ENCODE measurements around the gene APOM.

The APOM gene

DNA sequence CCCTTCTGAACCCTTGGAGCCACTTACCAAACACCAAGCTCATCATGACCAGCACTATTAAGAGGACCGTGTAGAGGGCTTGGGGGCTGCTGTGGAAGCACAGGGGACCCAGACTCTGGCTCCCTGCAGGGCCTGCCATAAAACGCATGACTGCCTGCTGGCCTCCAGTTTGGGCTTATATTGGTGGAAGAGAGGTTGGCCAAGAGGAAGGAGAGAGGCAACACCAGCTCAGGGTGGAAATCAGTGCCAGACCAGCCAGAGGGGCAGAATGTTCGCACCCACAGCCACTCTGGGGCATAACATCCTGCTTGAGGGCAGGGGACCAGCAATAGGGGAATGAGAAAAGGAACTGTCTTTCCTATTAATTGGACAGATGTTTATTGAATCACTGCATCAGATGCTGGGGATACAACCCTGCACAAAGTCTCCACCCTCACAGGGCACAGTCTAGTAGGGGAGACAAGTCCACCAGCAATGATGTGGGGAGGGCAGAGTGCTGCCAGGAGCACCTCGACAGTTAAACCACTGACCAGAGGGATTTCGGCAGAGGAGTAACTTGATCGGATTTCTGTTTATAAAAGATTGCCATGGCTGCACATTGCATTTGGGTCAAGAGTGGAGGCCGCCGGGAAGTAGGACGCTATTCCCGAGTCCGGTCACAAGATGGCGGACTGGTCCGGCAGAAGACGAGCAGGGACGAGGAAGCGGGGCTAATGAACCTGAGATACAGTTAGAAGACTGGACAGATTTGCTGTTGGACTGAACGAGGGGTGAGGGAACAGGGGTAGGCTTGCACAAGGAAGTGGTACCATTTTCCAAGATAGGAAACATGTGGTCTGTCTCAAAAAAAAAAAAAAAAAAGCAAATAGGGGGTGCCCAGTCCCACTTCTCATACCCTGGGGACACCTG is 24.8 kb downstream of the APOM start, which contains the start of gene LY6G5C:
LY6G5C (minus strand) TSS at position 842 of the 909 bp plus-strand sequence; CDS start at position 148, 694 bp downstream.
- no peaks in the 10 kb centered on the region for H3K36me3 ChIP-seq (ENCODE audit: insufficient read depth, low read length)
- peak within 1 kb of the TSS; percentile 49 for H3K4me3 ChIP-seq (ENCODE audit: low read depth, low read length, poor library complexity, severe bottlenecking)
- no peak within 1 kb of the TSS for H2AFZ ChIP-seq (ENCODE audit: low read length)
- peak within 1 kb of the TSS; percentile 30; the same call in 1 of the 2 replicates for H3K9ac ChIP-seq (ENCODE audit: low read length)
- H3F3A ChIP-seq (ENCODE audit: insufficient read depth, low read length) = no peaks in the 10 kb centered on the region
- no peaks in the 10 kb centered on the region for H4K20me1 ChIP-seq (ENCODE audit: insufficient read depth, low read length)
- no peaks in the 10 kb centered on the region for H3K27me3 ChIP-seq (ENCODE audit: insufficient read depth, low read length)
- H3K27ac ChIP-seq (ENCODE audit: low read depth, low read length, poor library complexity, severe bottlenecking) = no peak within 1 kb of the TSS
- H3K9me2 ChIP-seq (ENCODE audit: low read depth, low read length) = no peaks in the 10 kb centered on the region
- H3K79me2 ChIP-seq (ENCODE audit: insufficient read depth, low read length) = no peaks in the 10 kb centered on the region
- TF ChIP-seq EZH2 (IDR thresholded peaks at IDR 0.05; ENCODE audit: borderline replicate concordance, low read length) = no peak
- TF ChIP-seq, protein P1, sequence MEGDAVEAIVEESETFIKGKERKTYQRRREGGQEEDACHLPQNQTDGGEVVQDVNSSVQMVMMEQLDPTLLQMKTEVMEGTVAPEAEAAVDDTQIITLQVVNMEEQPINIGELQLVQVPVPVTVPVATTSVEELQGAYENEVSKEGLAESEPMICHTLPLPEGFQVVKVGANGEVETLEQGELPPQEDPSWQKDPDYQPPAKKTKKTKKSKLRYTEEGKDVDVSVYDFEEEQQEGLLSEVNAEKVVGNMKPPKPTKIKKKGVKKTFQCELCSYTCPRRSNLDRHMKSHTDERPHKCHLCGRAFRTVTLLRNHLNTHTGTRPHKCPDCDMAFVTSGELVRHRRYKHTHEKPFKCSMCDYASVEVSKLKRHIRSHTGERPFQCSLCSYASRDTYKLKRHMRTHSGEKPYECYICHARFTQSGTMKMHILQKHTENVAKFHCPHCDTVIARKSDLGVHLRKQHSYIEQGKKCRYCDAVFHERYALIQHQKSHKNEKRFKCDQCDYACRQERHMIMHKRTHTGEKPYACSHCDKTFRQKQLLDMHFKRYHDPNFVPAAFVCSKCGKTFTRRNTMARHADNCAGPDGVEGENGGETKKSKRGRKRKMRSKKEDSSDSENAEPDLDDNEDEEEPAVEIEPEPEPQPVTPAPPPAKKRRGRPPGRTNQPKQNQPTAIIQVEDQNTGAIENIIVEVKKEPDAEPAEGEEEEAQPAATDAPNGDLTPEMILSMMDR (IDR thresholded peaks at IDR 0.05; ENCODE audit: low read length) = peak; percentile 52
- H3K4me1 ChIP-seq (ENCODE audit: insufficient read depth, low read length, severe bottlenecking) = peaks cover 16% of the 10 kb centered on the region
- H3K4me2 ChIP-seq (ENCODE audit: low read length) = peak within 1 kb of the TSS; percentile 69
- H3K9me3 ChIP-seq (ENCODE audit: low read length) = no peaks in the 10 kb centered on the region

- Histone ChIP-seq H3K27ac (ENCODE audit: low read depth, low read length, poor library complexity, severe bottlenecking) (no peak overlapping the region), H2AFZ (ENCODE audit: low read length) (no peak overlapping the region), H3K27me3 (ENCODE audit: insufficient read depth, low read length) (no peaks in the 10 kb centered on the region), H3K4me1 (ENCODE audit: insufficient read depth, low read length, severe bottlenecking) (peaks cover 16% of the 10 kb centered on the region), H3K9me3 (ENCODE audit: low read length) (no peaks in the 10 kb centered on the region), H3K4me3 (ENCODE audit: low read depth, low read length, poor library complexity, severe bottlenecking) (peak overlapping the region; percentile 49), H3K79me2 (ENCODE audit: insufficient read depth, low read length) (no peaks in the 10 kb centered on the region), H3K4me2 (ENCODE audit: low read length) (peak overlapping the region; percentile 69), H3K9me2 (ENCODE audit: low read depth, low read length) (no peaks in the 10 kb centered on the region), H3K36me3 (ENCODE audit: insufficient read depth, low read length) (peaks cover 6% of the 10 kb centered on the region; the same call in 1 of the 2 replicates), H3K9ac (ENCODE audit: low read length) (peak overlapping the region; percentile 30; the same call in 1 of the 2 replicates), H3F3A (ENCODE audit: insufficient read depth, low read length) (no peaks in the 10 kb centered on the region), H4K20me1 (ENCODE audit: insufficient read depth, low read length) (no peaks in the 10 kb centered on the region)
- TF ChIP-seq, protein P1 (IDR thresholded peaks at IDR 0.05; ENCODE audit: low read length) = no peak
- TF ChIP-seq EZH2 (IDR thresholded peaks at IDR 0.05; ENCODE audit: borderline replicate concordance, low read length) = no peak
These were observed 25.5 kb downstream of the APOM start for GRCh38 chr6:31681135-31681671.

- H3K4me1 ChIP-seq (ENCODE audit: insufficient read depth, low read length, severe bottlenecking) = peaks cover 12% of the 10 kb centered on the region
- H3K36me3 ChIP-seq (ENCODE audit: insufficient read depth, low read length) = peaks cover 30% of the 10 kb centered on the region
- H3K9me3 ChIP-seq (ENCODE audit: low read length) = no peaks in the 10 kb centered on the region
- TF ChIP-seq, protein P1 (IDR thresholded peaks at IDR 0.05; ENCODE audit: low read length) = no peak
- no peak for TF ChIP-seq EZH2 (IDR thresholded peaks at IDR 0.05; ENCODE audit: borderline replicate concordance, low read length)
- H3K9me2 ChIP-seq (ENCODE audit: low read depth, low read length) = no peaks in the 10 kb centered on the region
- H3K27me3 ChIP-seq (ENCODE audit: insufficient read depth, low read length) = no peaks in the 10 kb centered on the region
- no peak overlapping the region for H3K9ac ChIP-seq (ENCODE audit: low read length)
- H3K4me2 ChIP-seq (ENCODE audit: low read length) = no peak overlapping the region
- no peak overlapping the region for H2AFZ ChIP-seq (ENCODE audit: low read length)
- no peak overlapping the region for H3K27ac ChIP-seq (ENCODE audit: low read depth, low read length, poor library complexity, severe bottlenecking)
- no peak overlapping the region for H3K4me3 ChIP-seq (ENCODE audit: low read depth, low read length, poor library complexity, severe bottlenecking)
- no peaks in the 10 kb centered on the region for H4K20me1 ChIP-seq (ENCODE audit: insufficient read depth, low read length)
- no peaks in the 10 kb centered on the region for H3K79me2 ChIP-seq (ENCODE audit: insufficient read depth, low read length)
- H3F3A ChIP-seq (ENCODE audit: insufficient read depth, low read length) = no peaks in the 10 kb centered on the region
These were observed 27.9 kb downstream of the APOM start for GRCh38 chr6:31683591-31683990.
